SH-SY5Y (cell line): ENCODE results near the gene OLIG2.

Experiments
- GATA2 ChIP-seq: IDR thresholded peaks from 2 replicates; pipeline ENCODE4 v1.6.1; 2011; ENCODE audit warnings: mild to moderate bottlenecking, low read depth, low read length
- GATA3 ChIP-seq: IDR thresholded peaks from 2 replicates; pipeline ENCODE4 v1.6.1; 2011; ENCODE audit warnings: low read depth, mild to moderate bottlenecking, low read length, moderate library complexity

GRCh38 chr21:33035147-33035546 lies 9.4 kb downstream of the OLIG2 start:
- no peak for TF ChIP-seq GATA2
- no peak for TF ChIP-seq GATA3
